Adrenal gland (tissue), 5 donors: ENCODE results near the gene CD22.

ENCODE experiments used
- POLR2A ChIP-seq, 2 donors: fragments of 450-650 bp; IDR thresholded peaks; one replicate each; pipeline ENCODE4 v1.6.1; 2017; ENCODE audit warnings: antibody characterized with exemption in 2 of 2, mild to moderate bottlenecking in 2 of 2, moderate library complexity in 1 of 2
- TF ChIP-seq, protein P1 (sequence below), 6 experiments: fragments of 450-650 bp in 4 of 6; fragments of 200-600 bp in 2 of 6; sonication (generic) in 1 of 6; IDR thresholded peaks; 1 replicate in 5 of 6; 2 replicates in 1 of 6; pipeline versions ENCODE4 v1.5.1 to v1.8.0; 2016 to 2021; ENCODE audit warnings: antibody characterized with exemption in 6 of 6, mild to moderate bottlenecking in 2 of 6, moderate library complexity in 1 of 6
- donor health status: DM: no; HTN: no; CAD: no.

DNA sequence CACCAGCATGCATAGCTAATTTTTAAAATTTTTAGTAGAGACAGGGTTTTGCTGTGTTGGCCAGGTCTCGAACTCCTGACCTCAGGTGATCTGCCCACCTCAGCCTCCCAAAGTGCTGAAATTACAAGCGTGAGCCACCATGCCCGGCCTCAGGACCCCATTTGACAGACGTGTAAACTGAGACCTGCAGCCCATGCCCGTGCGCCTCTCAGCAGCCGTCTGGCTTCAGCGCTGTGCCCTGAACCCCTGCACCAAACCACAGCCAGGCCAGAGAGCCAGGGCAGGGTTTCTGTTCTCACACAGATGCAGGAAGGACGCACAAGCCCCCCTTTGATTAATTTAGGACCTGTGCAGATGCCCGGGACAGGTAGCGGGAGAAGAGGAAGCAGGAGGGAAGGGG, 11.4 kb downstream of the CD22 start:
- TF ChIP-seq, protein P1, sequence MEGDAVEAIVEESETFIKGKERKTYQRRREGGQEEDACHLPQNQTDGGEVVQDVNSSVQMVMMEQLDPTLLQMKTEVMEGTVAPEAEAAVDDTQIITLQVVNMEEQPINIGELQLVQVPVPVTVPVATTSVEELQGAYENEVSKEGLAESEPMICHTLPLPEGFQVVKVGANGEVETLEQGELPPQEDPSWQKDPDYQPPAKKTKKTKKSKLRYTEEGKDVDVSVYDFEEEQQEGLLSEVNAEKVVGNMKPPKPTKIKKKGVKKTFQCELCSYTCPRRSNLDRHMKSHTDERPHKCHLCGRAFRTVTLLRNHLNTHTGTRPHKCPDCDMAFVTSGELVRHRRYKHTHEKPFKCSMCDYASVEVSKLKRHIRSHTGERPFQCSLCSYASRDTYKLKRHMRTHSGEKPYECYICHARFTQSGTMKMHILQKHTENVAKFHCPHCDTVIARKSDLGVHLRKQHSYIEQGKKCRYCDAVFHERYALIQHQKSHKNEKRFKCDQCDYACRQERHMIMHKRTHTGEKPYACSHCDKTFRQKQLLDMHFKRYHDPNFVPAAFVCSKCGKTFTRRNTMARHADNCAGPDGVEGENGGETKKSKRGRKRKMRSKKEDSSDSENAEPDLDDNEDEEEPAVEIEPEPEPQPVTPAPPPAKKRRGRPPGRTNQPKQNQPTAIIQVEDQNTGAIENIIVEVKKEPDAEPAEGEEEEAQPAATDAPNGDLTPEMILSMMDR (IDR thresholded peaks at IDR 0.05), result no peak
- TF ChIP-seq POLR2A (IDR thresholded peaks at IDR 0.05), result no peak
